ENCODE results near the gene BACH2.

Gene BACH2

GRCh38 chr6:89956182-89956581, 340.5 kb downstream of the BACH2 start:
- DNase-seq = no peak

- no peak for DNase-seq
These were observed 341.3 kb downstream of the BACH2 start for GRCh38 chr6:89955364-89955763.

- peak; percentile 22 for DNase-seq
These were observed 341.9 kb downstream of the BACH2 start for GRCh38 chr6:89954721-89955148.

- peak; percentile 77 for DNase-seq
These were observed 344.0 kb downstream of the BACH2 start for GRCh38 chr6:89952686-89953085.

- DNase-seq = no peak
These were observed 344.5 kb downstream of the BACH2 start for GRCh38 chr6:89952105-89952671.

GRCh38 chr6:89951574-89952104, 345.0 kb downstream of the BACH2 start:
- no peak for DNase-seq

GRCh38 chr6:89950879-89951391, 345.7 kb downstream of the BACH2 start:
- no peak for DNase-seq

- DNase-seq = no peak
These were observed 346.2 kb downstream of the BACH2 start for GRCh38 chr6:89950446-89950845.

- DNase-seq = no peak
These were observed 347.8 kb downstream of the BACH2 start for GRCh38 chr6:89948876-89949275.

GRCh38 chr6:89944826-89945407, 351.7 kb downstream of the BACH2 start:
- DNase-seq = peak; percentile 32

GRCh38 chr6:89944181-89944755, 352.4 kb downstream of the BACH2 start:
- no peak for DNase-seq

GRCh38 chr6:89942601-89943000, 354.0 kb downstream of the BACH2 start:
- DNase-seq = no peak

- DNase-seq = no peak
These were observed 354.7 kb downstream of the BACH2 start for GRCh38 chr6:89941763-89942497.

GRCh38 chr6:89941031-89941762, 355.4 kb downstream of the BACH2 start:
- no peak for DNase-seq

GRCh38 chr6:89940225-89941027, 356.2 kb downstream of the BACH2 start:
- DNase-seq = peak; percentile 77

GRCh38 chr6:89939144-89939543, 357.5 kb downstream of the BACH2 start:
- DNase-seq = no peak

GRCh38 chr6:89938014-89938413, 358.6 kb downstream of the BACH2 start:
- no peak for DNase-seq

GRCh38 chr6:89936177-89936576, 360.5 kb downstream of the BACH2 start:
- DNase-seq = no peak

- no peak for DNase-seq
These were observed 361.8 kb downstream of the BACH2 start for GRCh38 chr6:89934685-89935366.

- no peak for DNase-seq
These were observed 364.3 kb downstream of the BACH2 start for GRCh38 chr6:89932245-89932802.

- DNase-seq = no peak
These were observed 365.9 kb downstream of the BACH2 start for GRCh38 chr6:89930789-89931188.
